Activated CD4-positive, alpha-beta T cell treated with anti-CD3 and anti-CD28 coated beads, Interleukin-2, amount 10 ng/mL, durations not matched to agents 24 days and 14 days (primary cell): Measurements from ENCODE around the gene LALBA. TPM values are rescaled to one million over a fixed set of nuclear protein-coding genes. Genes with fewer than 3 reads are reported as not detected.

Experiments
- total RNA-seq: library from RNA; stranded (reverse); gene quantifications from 2 replicates; pipeline ENCODE4 v1.2.3, GENCODE V29; 2022

Gene LALBA
- total RNA-seq, 1 donor from 2014 or later = not detected

Other genes with a start within 250 kb of the LALBA start
- gene ZNF641, start 219.1 kb downstream of the LALBA start, total RNA-seq = 6.7 and 7.6 TPM in 2 replicates
- not detected in 2 replicates for gene ANP32D, start 97.5 kb downstream of the LALBA start, total RNA-seq
- gene C12orf54, start 87.5 kb downstream of the LALBA start, total RNA-seq = not detected in 2 replicates
- not detected in 2 replicates for gene OR8S1, start 44.4 kb downstream of the LALBA start, total RNA-seq
- gene KANSL2, start 112.2 kb upstream of the LALBA start, total RNA-seq = 61.3 and 66.5 TPM in 2 replicates
- gene CCNT1, start 146.7 kb upstream of the LALBA start, total RNA-seq = 68.7 and 70.9 TPM in 2 replicates
- gene ADCY6, start 219.0 kb upstream of the LALBA start, total RNA-seq = 0.14 and 0.73 TPM in 2 replicates
- 9.9 and 11.2 TPM in 2 replicates for gene CACNB3, start 248.4 kb upstream of the LALBA start, total RNA-seq